Natural killer cell treated with Interleukin-12 subunit alpha and Interleukin-12 subunit beta and Interleukin-15 and Interleukin-18, amount 100 ng/mL, for 72 hours (primary cell): ENCODE results near the gene PCYOX1L. TPM values are rescaled to one million over a fixed set of nuclear protein-coding genes. Genes with fewer than 3 reads are reported as not detected.
"Not testable (repeated sequence)": the region's sequence is repeated elsewhere in the genome, so short reads cannot be mapped to it uniquely, and the experiment has no call there.

Experiments
- ATAC-seq, 2 donors: fragments of 150-1000 bp; cut with Tn5 transposase in 1 of 2; sonication (Bioruptor Pico), chemical (Tn5 transposase) in 1 of 2; 2 replicates each; pipeline ENCODE4 v1.10.0; 2021
- DNase-seq: peaks from one replicate; pipeline ENCODE4 v3.0.0; 2022; ENCODE audit warnings: low spot score
- H3K27ac Mint-ChIP-seq, 2 donors: 1 replicate in 1 of 2; 2 replicates in 1 of 2; pipeline ENCODE4 v1.8.0; 2022; ENCODE audit warnings: mixed read lengths in 2 of 2, mild to moderate bottlenecking in 1 of 2, moderate library complexity in 1 of 2
- H3K27me3 Mint-ChIP-seq, 2 donors: 1 replicate in 1 of 2; 2 replicates in 1 of 2; pipeline ENCODE4 v1.8.0; 2022; ENCODE audit warnings: mixed read lengths in 2 of 2
- H3K36me3 Mint-ChIP-seq: one replicate; pipeline ENCODE4 v1.8.0; 2022; ENCODE audit warnings: mixed read lengths
- H3K4me1 Mint-ChIP-seq, 2 donors: 1 replicate in 1 of 2; 2 replicates in 1 of 2; pipeline ENCODE4 v1.8.0; 2022; ENCODE audit warnings: low read depth in 2 of 2, mixed read lengths in 2 of 2, mild to moderate bottlenecking in 1 of 2
- H3K4me3 Mint-ChIP-seq: one replicate; pipeline ENCODE4 v1.8.0; 2022; ENCODE audit warnings: mixed read lengths
- H3K9me3 Mint-ChIP-seq: 2 replicates; pipeline ENCODE4 v1.8.0; 2022; ENCODE audit warnings: mixed read lengths
- total RNA-seq, 2 donors: library from RNA; stranded (reverse); gene quantifications; one replicate each; pipeline ENCODE4 v1.2.3, GENCODE V29; 2022

Gene PCYOX1L
- total RNA-seq, 2 donors from 2014 or later = 13.1 to 31.6 TPM

DNA sequence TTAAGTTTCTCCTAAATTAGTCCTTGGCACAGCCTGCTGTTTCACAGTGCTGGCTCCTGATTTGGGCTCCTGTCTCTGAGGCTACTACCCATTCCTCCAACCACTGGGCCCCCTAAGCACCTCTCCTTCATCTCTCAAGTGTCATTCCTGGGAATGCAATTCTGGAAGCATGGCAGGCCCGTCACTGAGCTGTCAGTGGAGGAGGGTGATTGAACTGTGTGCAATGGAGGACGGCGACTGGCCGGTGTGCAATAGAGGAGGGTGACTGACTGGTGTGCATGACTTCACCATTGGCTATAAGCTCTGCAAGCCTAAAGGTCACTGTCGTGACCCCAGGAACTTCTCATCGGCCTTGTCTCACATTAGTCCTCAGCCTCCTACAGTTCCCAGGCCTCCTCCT is 33.7 kb downstream of the PCYOX1L start:
- ATAC-seq (no peak), DNase-seq (no peak)
- Mint-ChIP-seq H3K4me1 (no peaks in the 10 kb centered on the region), H3K36me3 (no peaks in the 10 kb centered on the region), H3K9me3 (no peaks in the 10 kb centered on the region), H3K27ac (no peak overlapping the region), H3K4me3 (no peak overlapping the region), H3K27me3 (peaks cover 0 to 2% of the 10 kb centered on the region in 2 donors)

DNA sequence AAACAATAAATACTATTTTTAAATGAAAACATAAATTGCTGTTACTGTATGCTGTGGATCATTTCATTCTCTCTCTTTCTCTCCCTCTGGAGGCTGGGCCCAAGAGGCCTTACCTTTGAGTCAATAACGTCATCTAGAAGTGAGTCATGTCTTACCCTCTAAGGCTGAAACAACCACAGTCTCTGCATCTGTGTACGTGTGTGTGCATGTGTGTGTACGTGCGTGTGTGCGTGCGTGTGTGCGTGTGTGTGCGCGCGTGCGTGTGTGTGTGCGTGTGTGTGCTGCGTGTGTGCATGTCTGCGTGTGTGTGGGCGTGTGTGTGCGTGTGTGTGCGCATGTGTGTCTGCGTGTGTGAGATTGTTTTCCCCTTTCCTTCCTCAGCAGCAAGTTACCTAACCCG is 34.9 kb downstream of the PCYOX1L start:
- no peak overlapping the region for H3K27ac Mint-ChIP-seq
- ATAC-seq (no peak), DNase-seq (no peak)
- no peaks in the 10 kb centered on the region for H3K36me3 Mint-ChIP-seq
- H3K4me1 Mint-ChIP-seq = no peaks in the 10 kb centered on the region
- no peaks in the 10 kb centered on the region for H3K9me3 Mint-ChIP-seq
- H3K4me3 Mint-ChIP-seq = no peak overlapping the region
- peaks cover 2% of the 10 kb centered on the region in 2 donors for H3K27me3 Mint-ChIP-seq

DNA sequence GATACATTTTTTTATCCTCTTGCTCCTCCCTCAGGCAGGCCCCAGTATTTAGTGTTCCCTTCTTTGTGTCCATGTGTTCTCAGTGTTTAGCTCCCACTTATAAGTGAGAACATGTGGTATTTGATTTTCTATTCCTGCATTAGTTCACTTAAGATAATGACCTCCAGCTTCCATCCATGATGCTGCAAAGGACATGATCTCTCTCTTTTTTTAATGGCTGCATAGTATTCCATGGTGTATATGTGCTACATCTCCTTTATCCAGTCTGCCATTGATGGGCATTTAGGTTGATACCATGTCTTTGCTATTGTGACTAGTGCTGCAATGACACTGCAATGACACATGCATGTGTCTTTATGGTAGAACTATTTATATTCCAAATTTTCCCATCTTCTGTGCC is 37.1 kb downstream of the PCYOX1L start:
- DNase-seq, H3K4me3 Mint-ChIP-seq, H3K27me3 Mint-ChIP-seq, H3K4me1 Mint-ChIP-seq, H3K27ac Mint-ChIP-seq, ATAC-seq, H3K9me3 Mint-ChIP-seq, H3K36me3 Mint-ChIP-seq: not testable (repeated sequence)

DNA sequence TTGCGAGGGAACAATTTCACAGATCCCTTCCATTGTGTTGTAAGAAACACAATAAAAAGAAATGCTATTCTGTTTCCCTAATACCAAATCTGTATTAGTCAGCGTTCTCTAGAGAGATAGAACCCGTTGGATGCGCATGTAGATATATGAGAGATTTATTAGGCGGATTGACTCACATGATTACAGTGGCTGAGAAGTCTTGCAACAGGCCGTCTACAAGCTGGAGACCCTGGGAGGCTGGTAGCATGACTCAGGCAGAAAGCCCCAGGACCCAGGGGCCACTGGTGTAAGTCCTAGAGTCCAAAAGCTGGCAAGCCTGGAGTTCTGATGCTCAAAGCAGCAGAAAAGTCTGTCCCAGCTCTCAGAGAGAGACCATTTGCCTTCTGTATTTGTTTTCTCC is 39.7 kb downstream of the PCYOX1L start:
- Mint-ChIP-seq H3K27me3 (peaks cover 6 to 9% of the 10 kb centered on the region in 2 donors), H3K4me3 (no peak overlapping the region), H3K9me3 (no peaks in the 10 kb centered on the region), H3K27ac (no peak overlapping the region), H3K36me3 (no peaks in the 10 kb centered on the region), H3K4me1 (no peaks in the 10 kb centered on the region)
- DNase-seq (no peak), ATAC-seq (no peak)

DNA sequence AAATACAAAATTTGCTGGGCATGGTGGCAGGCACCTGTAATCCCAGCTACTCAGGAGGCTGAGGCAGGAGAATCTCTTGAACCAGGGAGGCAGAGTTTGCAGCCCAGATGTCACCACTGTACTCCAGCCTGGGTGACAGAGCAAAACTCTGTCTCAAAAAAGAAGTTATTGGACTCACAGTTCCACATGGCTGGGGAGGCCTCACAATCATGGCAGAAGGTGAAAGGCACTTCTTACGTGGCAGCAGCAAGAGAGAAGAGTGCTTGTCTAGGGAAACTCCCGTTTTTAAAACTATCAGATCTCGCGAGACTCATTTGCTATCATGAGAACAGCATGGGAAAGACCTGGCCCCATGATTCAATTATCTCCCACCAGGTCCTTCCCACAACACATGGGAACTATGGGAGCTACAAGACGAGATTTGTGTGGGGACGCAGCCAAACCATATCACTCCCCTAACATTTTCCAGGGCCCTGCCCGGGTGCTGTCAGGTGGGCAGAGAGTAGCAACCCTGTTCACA is 41.0 kb downstream of the PCYOX1L start:
- DNase-seq = peak; percentile 41
- H3K36me3 Mint-ChIP-seq, H3K4me3 Mint-ChIP-seq, ATAC-seq, H3K27ac Mint-ChIP-seq, H3K9me3 Mint-ChIP-seq, H3K27me3 Mint-ChIP-seq, H3K4me1 Mint-ChIP-seq: not testable (repeated sequence)

DNA sequence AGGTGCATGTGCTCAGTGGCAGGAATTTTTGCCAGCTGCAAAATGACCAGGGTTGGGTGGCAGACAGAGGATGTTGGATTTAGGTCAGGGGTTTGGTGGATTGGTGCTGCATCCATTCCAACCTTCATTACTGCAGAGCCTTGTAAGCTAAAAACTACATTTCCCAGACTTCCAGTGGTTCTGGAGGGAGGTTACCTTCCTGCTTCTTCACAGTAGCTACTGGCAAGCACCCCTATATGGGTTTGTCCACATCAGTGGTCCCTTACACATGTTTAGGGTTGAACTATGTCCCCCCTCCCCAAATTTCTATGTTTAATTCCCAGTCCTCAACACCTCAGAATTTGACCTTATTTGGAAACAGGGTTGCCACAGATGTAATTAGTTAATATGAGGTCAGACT is 41.9 kb downstream of the PCYOX1L start:
- Mint-ChIP-seq H3K27ac (no peak overlapping the region), H3K36me3 (no peaks in the 10 kb centered on the region), H3K4me3 (no peak overlapping the region), H3K9me3 (no peaks in the 10 kb centered on the region), H3K4me1 (no peaks in the 10 kb centered on the region), H3K27me3 (peaks cover 4 to 9% of the 10 kb centered on the region in 2 donors)
- ATAC-seq (no peak), DNase-seq (peak; percentile 46)

DNA sequence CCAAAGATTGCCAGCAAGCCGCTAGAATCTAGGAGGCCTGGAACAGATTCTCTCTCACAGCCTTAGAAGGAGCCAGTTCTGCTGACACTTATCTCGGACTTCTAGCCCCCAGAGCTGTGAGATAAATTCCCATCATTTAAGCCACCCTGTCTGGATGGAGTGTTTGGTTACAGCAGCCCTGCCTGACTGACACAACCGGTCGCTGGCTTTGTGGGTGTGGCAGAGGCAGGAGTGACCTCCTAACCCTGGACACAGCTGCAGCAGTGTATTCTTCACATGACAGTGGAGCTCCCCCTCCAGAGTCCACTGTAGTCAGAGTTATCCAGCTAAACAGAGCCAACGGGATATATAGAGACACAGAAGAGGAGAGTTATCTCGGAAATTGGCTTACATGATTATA is 42.5 kb downstream of the PCYOX1L start:
- H3K27me3 Mint-ChIP-seq = peaks cover 4 to 9% of the 10 kb centered on the region in 2 donors
- DNase-seq (peak; percentile 20), ATAC-seq (no peak)
- H3K27ac Mint-ChIP-seq = no peak overlapping the region
- H3K36me3 Mint-ChIP-seq = no peaks in the 10 kb centered on the region
- H3K9me3 Mint-ChIP-seq = no peaks in the 10 kb centered on the region
- H3K4me1 Mint-ChIP-seq = no peaks in the 10 kb centered on the region
- H3K4me3 Mint-ChIP-seq = no peak overlapping the region

DNA sequence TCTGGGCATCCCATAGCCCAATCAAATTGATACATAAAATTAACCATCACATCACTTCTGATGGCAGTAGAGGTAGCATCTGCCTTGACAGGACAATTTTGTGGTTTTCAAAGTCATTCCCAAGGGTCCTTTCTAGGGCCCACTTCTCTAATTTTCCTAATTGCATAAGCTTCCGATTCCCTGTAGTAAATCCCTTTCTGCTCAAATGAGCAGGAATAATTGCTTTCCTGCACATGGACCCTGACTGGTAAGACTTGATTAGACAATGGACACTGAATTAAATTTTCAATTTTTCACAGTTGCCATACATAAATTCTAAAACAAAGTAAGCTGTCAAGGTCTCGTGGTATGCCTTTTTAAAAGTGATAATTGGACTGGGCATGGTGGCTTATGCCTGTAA is 43.2 kb downstream of the PCYOX1L start:
- Mint-ChIP-seq H3K27ac (no peak overlapping the region), H3K36me3 (no peaks in the 10 kb centered on the region), H3K4me3 (no peak overlapping the region), H3K27me3 (peaks cover 4 to 9% of the 10 kb centered on the region in 2 donors), H3K9me3 (no peaks in the 10 kb centered on the region), H3K4me1 (no peaks in the 10 kb centered on the region)
- DNase-seq = no peak
- ATAC-seq = no peak

DNA sequence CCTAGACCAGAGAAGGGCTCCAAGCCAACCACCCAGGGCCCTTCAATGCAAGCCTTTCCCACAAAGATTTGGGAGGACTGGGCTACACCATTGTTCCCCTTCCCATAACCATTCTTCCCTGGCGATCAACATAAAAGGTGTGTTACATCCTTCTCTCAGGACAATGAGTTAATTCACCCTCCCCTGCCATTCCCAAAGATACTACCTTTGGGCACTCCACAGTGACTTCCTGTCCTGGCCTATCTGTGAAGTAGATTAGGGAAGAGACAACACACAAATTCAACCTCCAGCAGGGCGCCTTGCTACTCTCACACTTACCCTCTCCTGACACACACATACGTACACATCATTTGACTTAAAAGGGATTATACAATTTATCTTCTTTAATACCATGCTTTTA is 44.4 kb downstream of the PCYOX1L start:
- H3K9me3 Mint-ChIP-seq = no peaks in the 10 kb centered on the region

DNA sequence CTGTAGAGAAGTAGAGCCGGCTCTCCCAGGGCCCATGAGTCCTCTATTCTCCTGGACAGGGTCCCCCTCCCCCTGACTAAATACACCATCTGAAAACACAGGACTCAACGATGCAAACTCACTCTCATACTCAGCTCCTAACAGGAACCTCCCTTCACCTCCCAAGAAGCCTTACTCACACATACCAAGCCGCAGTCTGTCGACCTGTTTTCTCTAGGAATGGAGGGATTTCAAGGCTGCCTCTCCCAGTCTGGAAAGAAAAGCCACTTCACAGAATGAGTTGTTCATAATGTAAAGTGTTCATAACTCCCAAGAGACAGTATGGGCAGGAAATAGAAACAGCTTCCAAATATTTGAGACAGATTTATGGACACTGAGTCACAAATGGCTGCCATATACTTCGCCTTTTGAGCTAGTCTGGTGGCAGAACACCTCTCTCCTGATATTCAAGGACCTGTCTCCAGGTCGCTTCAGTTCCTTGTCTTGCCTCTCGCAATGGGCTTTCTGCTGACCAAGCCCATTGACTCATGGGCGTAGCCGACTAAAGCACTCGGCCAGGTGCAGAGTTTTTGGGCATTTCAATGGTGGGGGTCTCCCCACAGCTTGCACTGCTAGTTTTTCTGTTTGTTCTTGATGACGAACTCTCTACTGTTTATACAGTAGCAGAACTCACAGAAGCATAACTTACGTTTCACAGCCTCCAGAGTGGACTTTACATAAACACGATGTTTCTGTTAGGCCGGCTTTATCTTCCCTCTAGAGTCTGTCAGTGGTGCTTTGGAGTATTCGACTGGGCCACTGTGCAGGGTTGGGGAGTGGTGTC is 46.3 kb downstream of the PCYOX1L start:
- Mint-ChIP-seq H3K9me3 (no peaks in the 10 kb centered on the region), H3K4me1 (no peaks in the 10 kb centered on the region), H3K27ac (no peak overlapping the region), H3K36me3 (no peaks in the 10 kb centered on the region), H3K27me3 (peaks cover 4 to 7% of the 10 kb centered on the region in 2 donors), H3K4me3 (no peak overlapping the region)
- no peak for DNase-seq
- ATAC-seq = no peak

More for the DNA sequence above, 44.4 kb downstream of the PCYOX1L start:
- Mint-ChIP-seq H3K4me1 (no peaks in the 10 kb centered on the region), H3K4me3 (no peak overlapping the region), H3K27ac (no peak overlapping the region), H3K27me3 (peaks cover 4 to 9% of the 10 kb centered on the region in 2 donors), H3K36me3 (no peaks in the 10 kb centered on the region)
- ATAC-seq (no peak), DNase-seq (no peak)

DNA sequence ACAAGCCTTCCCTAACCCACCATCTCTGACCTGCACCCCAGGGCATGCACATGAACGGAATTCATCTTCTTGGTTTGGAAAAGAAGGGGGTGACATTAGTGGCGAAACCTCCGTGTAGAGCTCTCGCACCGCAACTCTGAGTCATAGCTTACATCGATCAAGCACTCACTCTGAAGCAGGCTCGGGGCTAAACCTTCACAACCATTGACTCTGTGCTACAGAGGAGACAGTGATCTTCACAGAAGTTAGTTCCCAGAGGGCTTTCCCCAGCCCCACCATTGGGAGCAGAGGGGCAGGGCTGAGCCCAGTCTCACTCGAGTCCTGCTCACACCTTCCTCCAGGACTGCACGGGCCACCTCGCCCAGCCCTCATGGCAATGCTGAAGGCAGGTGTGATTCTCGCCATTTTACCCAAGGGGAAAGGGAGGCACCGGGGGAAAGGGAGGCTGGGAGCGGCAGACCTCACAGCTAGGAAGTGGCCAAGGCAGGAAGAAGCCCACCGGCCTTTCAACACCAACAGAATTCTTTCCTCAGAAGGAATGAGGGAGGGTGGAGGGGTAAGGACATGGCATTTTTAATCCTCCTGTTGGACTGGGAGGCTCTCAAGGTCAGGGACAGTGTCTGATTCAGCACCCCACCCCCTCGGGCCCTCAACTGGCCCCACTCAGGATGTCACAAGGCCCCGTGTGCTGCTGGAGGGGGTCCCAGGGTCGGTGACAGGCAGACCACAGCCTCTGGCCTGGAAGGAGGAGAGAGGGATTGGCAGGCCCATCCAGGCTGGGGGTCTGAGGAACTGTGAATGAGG is 47.1 kb downstream of the PCYOX1L start:
- ATAC-seq = peak; percentile 25 to 43
- Mint-ChIP-seq H3K4me1 (no peaks in the 10 kb centered on the region), H3K36me3 (no peaks in the 10 kb centered on the region), H3K27ac (no peak overlapping the region), H3K27me3 (peaks cover 4 to 7% of the 10 kb centered on the region in 2 donors), H3K9me3 (no peaks in the 10 kb centered on the region), H3K4me3 (no peak overlapping the region)
- DNase-seq = peak; percentile 56

DNA sequence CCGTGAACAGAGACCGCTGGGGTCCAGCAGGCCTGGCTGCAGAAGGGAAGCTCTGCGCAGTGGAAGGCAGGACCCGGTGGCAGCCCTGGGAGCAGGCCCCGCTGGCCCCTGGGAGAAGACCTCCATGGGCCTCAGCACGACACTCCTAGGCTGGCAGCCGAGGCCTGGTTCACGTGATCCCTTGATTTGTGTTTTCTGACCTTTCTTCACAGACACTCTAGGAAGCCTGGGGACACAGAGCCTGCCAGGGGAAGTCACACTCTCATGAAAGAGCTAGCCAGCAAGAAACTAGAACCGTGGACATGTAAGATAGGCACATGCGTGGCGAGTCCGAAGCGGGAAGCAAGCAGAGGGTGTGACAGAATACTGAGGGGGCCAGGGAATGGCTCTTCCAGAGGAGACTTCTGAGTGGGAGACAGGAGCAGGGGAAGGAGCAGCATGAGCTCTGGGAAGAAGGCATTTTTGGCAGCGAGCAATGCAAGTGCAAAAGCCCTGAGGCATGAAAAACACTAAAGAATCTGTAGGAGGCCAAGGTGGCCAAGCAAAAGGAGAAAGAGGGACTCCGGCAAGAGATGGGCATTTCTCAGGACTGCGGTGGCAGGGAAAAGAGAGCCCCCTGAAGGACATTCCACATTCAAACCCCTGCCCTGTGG is 47.8 kb downstream of the PCYOX1L start:
- DNase-seq (peak; percentile 54), ATAC-seq (no peak)
- Mint-ChIP-seq H3K4me1 (no peaks in the 10 kb centered on the region), H3K27me3 (peaks cover 4 to 7% of the 10 kb centered on the region in 2 donors), H3K9me3 (no peaks in the 10 kb centered on the region), H3K27ac (no peak overlapping the region), H3K4me3 (no peak overlapping the region), H3K36me3 (no peaks in the 10 kb centered on the region)

DNA sequence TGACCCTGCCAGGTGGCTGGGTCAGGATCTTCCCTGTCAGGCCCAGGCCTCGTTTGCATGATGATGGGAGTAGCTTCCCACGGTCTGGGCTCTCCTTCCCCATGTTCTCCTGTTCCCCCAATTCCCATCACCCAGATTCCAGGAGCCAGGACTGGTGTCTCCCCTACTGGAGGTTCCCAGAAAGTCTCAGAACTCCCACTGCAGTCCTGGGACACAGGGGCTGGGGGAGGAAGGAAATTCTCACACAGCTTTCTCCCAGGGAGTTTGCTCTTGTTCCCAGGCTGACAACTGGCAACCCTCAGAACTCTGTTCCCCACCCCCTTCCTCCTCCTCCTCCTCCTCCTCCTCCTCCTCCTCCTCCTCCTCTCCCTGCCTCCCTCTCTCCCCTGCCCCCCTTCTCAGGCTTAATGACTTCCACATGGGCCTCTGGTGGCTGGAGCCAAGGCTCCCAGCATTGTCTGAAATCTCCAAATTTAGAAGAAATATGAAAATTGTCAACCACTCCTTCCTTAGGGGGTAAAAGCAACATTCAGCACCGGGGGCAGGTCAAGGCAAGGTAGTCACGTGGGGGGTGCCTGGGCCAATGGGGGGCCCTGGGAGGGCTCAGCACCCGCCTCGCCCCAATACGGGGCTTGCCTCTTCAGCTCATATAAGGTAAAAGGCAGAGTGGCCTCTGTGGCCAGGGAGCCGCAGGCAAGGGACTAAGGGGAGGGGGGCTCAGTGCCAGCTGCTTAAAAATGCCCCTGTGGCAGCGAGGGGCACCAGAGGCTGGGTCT is 48.5 kb downstream of the PCYOX1L start:
- Mint-ChIP-seq H3K9me3 (no peaks in the 10 kb centered on the region), H3K27me3 (peaks cover 0 to 7% of the 10 kb centered on the region in 2 donors), H3K36me3 (no peaks in the 10 kb centered on the region), H3K4me3 (no peak overlapping the region), H3K4me1 (no peaks in the 10 kb centered on the region), H3K27ac (no peak overlapping the region)
- ATAC-seq = no peak
- no peak for DNase-seq
